LoVo (cell line): Measurements from ENCODE around the gene TMEM131.
"Not testable (repeated sequence)": the region's sequence is repeated elsewhere in the genome, so short reads cannot be mapped to it uniquely, and the experiment has no call there.

Experiments used
- DNase-seq: peaks from one replicate; pipeline ENCODE4 v3.0.0-alpha.2; 2016; ENCODE audit warnings: low spot score

Gene TMEM131

GRCh38 chr2:97863829-97864228 is 131.9 kb downstream of the TMEM131 start:
- no peak for DNase-seq

GRCh38 chr2:97861177-97861576 is 134.6 kb downstream of the TMEM131 start:
- DNase-seq = no peak

GRCh38 chr2:97858442-97858841 is 137.3 kb downstream of the TMEM131 start:
- no peak for DNase-seq

GRCh38 chr2:97857553-97857952 is 138.2 kb downstream of the TMEM131 start:
- DNase-seq = no peak

- DNase-seq = peak; percentile 64
Measured at GRCh38 chr2:97853057-97853456, 142.7 kb downstream of the TMEM131 start.

GRCh38 chr2:97851172-97851571 is 144.6 kb downstream of the TMEM131 start:
- DNase-seq = no peak

- no peak for DNase-seq
Measured at GRCh38 chr2:97849881-97850528, 145.7 kb downstream of the TMEM131 start.

- DNase-seq = no peak
Measured at GRCh38 chr2:97848306-97848705, 147.4 kb downstream of the TMEM131 start.

GRCh38 chr2:97846716-97847115 is 149.0 kb downstream of the TMEM131 start:
- DNase-seq = not testable (repeated sequence)

GRCh38 chr2:97845818-97846217 is 149.9 kb downstream of the TMEM131 start:
- no peak for DNase-seq

GRCh38 chr2:97845133-97845532 is 150.6 kb downstream of the TMEM131 start:
- DNase-seq = no peak

GRCh38 chr2:97844311-97844859 is 151.4 kb downstream of the TMEM131 start:
- DNase-seq = no peak

GRCh38 chr2:97840198-97840597 is 155.6 kb downstream of the TMEM131 start:
- no peak for DNase-seq

- DNase-seq = no peak
Measured at GRCh38 chr2:97834610-97835009, 161.1 kb downstream of the TMEM131 start.

- no peak for DNase-seq
Measured at GRCh38 chr2:97831121-97831520, 164.6 kb downstream of the TMEM131 start.

- not testable (repeated sequence) for DNase-seq
Measured at GRCh38 chr2:97829255-97829654, 166.5 kb downstream of the TMEM131 start.

GRCh38 chr2:97827013-97827412 is 168.7 kb downstream of the TMEM131 start:
- DNase-seq = not testable (repeated sequence)

- DNase-seq = not testable (repeated sequence)
Measured at GRCh38 chr2:97826266-97826847, 169.4 kb downstream of the TMEM131 start.

GRCh38 chr2:97824011-97824410 is 171.7 kb downstream of the TMEM131 start:
- not testable (repeated sequence) for DNase-seq

- not testable (repeated sequence) for DNase-seq
Measured at GRCh38 chr2:97821862-97822261, 173.9 kb downstream of the TMEM131 start.

- DNase-seq = no peak
Measured at GRCh38 chr2:97819754-97820153, 176.0 kb downstream of the TMEM131 start.

- DNase-seq = no peak
Measured at GRCh38 chr2:97816411-97816810, 179.3 kb downstream of the TMEM131 start.

GRCh38 chr2:97812931-97813330 is 182.8 kb downstream of the TMEM131 start:
- DNase-seq = no peak

- no peak for DNase-seq
Measured at GRCh38 chr2:97808816-97809215, 186.9 kb downstream of the TMEM131 start.
